HG03457 (cell line): ENCODE results near the gene MEF2D.
A peak's percentile ranks its signal among the peaks of the same experiment; 100 is the strongest.

Experiments
- ATAC-seq: cut with Tn5 transposase; IDR thresholded peaks from one replicate; pipeline ENCODE4 v1.9.1; 2021; ENCODE audit warnings: moderate number of reproducible peaks; ENCODE audit not compliant: unreplicated experiment

Gene MEF2D

DNA sequence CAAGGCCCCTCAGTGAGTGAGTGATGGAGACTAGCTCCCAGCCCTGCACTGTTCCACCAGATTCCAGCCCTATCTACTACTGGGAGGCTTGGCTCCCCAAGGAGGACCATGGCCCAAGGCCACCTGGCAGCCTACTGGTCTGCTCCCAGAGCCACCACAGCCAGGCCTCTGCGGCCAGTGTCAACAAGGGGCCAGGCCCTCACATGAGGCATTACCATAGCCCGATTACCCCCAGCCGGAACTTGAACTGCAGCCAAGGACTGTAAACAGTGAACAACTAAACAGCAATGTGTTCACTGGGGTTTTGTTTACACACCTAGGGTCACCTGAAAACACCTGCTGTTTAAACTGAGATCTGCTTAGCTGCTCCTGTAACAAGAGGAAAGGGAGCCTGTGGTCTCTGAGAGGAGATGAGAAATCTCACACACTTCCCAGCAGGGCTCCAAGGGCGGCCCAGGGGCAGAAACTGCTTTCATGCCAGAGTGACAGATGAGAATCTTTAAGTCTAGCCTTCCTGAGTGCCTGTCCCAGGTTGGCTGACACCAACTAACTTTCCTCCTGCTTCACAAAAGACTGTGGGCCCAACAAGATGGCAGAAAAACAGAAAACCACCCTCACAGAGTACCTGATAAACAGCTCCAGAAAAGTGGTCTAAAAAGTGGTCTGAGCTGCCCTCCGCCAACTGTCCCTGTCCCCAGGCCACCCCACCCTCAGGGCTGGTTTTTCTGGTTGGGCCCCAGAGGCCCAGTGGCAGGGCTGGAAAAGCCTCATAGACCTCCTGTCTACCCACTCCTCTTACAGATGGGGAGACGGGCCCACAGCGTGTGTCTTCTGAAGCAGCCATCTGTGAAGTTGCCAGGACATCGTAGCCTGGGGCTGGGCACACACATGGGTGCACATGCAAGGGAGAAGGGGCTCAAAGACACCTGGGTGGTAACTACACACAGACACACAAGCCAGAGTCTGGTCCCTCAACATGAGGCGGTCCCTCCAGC, 28.8 kb downstream of the MEF2D start:
- no peak for ATAC-seq

GRCh38 chr1:156470473-156470872, 30.1 kb downstream of the MEF2D start:
- no peak for ATAC-seq

GRCh38 chr1:156468693-156469345, 31.8 kb downstream of the MEF2D start:
- ATAC-seq, result no peak

DNA sequence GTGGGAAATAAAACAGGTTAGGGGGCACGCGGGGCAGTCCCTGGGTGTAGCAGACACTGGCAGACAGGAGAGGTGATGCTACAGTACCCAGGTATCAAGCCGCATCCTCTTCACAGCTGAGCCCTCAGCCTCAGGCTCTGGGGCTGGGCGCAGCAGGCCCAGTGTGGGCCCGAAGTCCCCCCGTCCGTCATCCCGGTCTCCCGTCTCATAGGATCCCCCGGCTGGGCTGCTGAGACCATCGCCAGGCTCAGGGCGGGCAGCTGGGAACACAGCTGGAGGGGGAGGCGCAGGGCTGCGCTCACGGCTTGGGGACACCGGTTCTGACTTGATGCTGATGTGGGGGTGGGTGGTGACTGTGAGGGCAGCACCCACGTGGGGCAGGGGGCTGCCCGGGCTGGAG, 32.7 kb downstream of the MEF2D start:
- ATAC-seq, result no peak

GRCh38 chr1:156467385-156467784, 33.2 kb downstream of the MEF2D start:
- no peak for ATAC-seq

- ATAC-seq, result no peak
Measured at GRCh38 chr1:156465747-156466365, 34.7 kb downstream of the MEF2D start.

DNA sequence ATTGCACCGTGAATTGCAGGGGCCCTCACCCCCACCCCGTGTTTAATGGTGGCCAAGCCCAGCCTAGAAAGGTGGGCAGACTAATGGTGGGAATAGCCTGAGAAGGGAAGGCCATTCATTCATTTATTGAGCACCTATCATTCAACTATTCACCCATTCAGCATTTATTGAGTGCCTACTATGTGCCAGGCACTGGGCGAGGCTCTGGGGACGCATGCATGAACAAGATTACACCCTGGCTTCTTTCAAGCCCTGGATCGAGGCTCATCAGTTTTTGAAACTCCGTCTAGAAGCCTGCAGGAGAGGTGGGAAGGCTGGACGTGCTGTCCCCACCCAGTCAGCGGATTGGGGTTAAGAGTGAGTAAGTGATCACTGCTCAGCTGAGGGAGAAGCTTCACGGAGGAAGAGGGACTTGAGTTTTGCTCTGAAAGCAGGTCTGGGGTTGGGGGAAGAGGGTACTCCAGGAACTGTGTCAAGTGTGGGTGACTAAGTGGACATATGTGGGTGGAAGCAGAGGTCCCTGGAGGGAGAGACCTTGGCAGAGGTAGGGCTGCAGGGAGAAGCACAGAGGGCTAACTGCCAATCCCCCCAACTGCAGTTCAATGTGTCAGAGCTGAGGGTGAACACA, 35.6 kb downstream of the MEF2D start:
- ATAC-seq, result no peak

GRCh38 chr1:156464335-156464734, 36.2 kb downstream of the MEF2D start:
- ATAC-seq, result no peak

DNA sequence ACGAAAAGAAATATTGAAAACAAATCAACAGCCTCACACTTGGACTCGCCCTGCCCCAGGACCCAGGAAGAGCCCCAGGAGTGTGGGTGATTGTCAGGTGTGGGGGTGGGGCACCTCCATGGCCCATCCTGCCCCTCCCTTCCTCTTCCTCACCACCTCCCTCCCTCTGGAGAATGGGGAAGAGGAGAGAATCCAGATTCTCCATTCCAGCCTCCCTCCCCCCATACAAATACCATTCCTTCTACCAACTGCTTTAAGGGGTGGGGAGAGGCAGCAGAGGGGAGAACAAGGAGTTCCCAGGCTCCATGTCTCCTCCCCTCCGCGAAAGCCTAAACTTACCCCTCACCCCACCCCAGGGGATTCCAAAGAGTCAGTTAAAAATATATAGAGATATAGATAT, 36.7 kb downstream of the MEF2D start:
- no peak for ATAC-seq

GRCh38 chr1:156462954-156463795, 37.4 kb downstream of the MEF2D start:
- ATAC-seq, result no peak

- no peak for ATAC-seq
Measured at GRCh38 chr1:156461781-156462647, 38.6 kb downstream of the MEF2D start.

DNA sequence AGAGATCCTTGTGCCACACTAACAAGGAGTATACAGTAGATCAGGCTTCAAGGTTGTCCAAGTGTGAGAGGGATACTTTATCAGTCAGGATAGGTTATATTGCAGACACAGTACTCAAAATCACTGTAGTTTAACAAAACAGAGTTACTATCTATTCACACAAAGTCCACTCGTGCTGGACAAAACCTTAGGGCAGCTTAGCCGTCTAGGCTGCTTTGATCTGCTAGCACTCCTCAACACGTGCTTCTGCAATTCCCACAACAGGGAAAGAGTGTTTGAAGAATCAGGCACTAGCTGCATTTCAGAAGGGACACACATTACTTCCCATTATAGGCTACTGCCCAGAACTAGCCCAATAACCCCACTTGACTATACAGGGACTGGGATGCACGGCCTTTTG, 39.5 kb downstream of the MEF2D start:
- ATAC-seq, result no peak

GRCh38 chr1:156460525-156460924, 40.0 kb downstream of the MEF2D start:
- ATAC-seq, result no peak

DNA sequence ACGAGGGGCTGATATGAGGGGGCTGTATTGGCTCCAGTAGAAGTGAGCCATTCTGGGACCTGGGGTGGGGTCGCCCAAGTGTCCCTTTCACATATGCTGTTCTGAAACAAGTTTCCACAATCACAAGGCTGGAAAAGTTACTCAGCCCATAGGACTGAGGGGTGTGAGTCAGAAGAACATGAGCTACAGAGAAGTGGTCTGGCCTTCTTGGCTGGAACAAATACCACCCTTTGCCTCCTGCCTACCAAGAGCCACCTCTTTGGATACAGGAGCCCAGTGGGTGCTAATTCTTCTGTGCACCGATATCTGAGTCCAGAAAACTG, 42.4 kb downstream of the MEF2D start:
- no peak for ATAC-seq

- peak; percentile 64 for ATAC-seq
Measured at GRCh38 chr1:156456625-156457465, 43.7 kb downstream of the MEF2D start.

DNA sequence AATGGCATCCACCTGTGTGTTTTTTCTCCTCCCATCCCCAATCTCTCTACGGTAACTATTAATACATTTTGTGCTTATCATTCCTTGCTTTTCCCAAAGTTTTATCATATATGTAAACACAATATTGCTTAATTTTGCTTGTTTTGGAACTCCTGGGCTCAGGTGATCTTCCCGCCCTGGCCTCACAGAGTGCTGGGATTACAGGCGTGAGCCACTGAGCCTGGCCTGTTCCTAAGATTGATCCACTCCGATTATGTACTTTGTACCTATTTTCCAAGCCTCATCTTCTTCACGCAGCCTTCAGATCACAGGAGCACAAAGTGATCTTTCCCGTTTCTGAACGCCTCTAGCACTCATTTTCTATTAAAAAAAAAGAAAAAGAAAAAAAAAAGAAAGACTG, 45.2 kb downstream of the MEF2D start:
- no peak for ATAC-seq

GRCh38 chr1:156452907-156453306, 47.7 kb downstream of the MEF2D start:
- no peak for ATAC-seq

- no peak for ATAC-seq
Measured at GRCh38 chr1:156451505-156452160, 48.9 kb downstream of the MEF2D start.
